GM23338 (cell line): ENCODE data around the gene ZBTB12. TPM values are rescaled to one million over a fixed set of nuclear protein-coding genes. Genes with fewer than 3 reads are reported as not detected.

ENCODE experiments used
- ATAC-seq: fragments of 200-7000 bp; cut with Tn5 transposase; 3 replicates; pipeline ENCODE4 v1.9.1; 2020
- DNase-seq: peaks from one replicate; pipeline ENCODE4 v3.0.0-alpha.2; 2015; ENCODE audit warnings: low spot score
- H2AFZ ChIP-seq: fragments of 200-600 bp; sonication (generic); 2 replicates; pipeline ENCODE4 v1.8.0; 2016; ENCODE audit warnings: antibody characterized with exemption, mild to moderate bottlenecking, moderate library complexity
- H3F3A ChIP-seq: fragments of 200-600 bp; sonication (generic); replicated peaks from 2 replicates; pipeline ENCODE4 v1.8.0; 2017; ENCODE audit warnings: antibody characterized with exemption, mixed run types, low read depth
- H3K27ac ChIP-seq: fragments of 200-600 bp; sonication (generic); 2 replicates; pipeline ENCODE4 v1.6.1; 2016; ENCODE audit warnings: low read depth
- H3K27me3 ChIP-seq: fragments of 200-600 bp; sonication (generic); 2 replicates; pipeline ENCODE4 v1.8.0; 2016; ENCODE audit warnings: mild to moderate bottlenecking, mixed run types, moderate library complexity; ENCODE audit not compliant: insufficient read depth
- H3K36me3 ChIP-seq: fragments of 200-600 bp; sonication (generic); 2 replicates; pipeline ENCODE4 v1.8.0; 2016; ENCODE audit warnings: mild to moderate bottlenecking; ENCODE audit not compliant: insufficient read depth
- H3K4me1 ChIP-seq: fragments of 200-600 bp; sonication (generic); 2 replicates; pipeline ENCODE4 v1.8.0; 2016; ENCODE audit warnings: mild to moderate bottlenecking, moderate library complexity; ENCODE audit not compliant: insufficient read depth
- H3K4me2 ChIP-seq: fragments of 200-600 bp; sonication (generic); 2 replicates; pipeline ENCODE4 v1.7.1; 2017; ENCODE audit warnings: mixed run types
- H3K4me3 ChIP-seq: fragments of 200-600 bp; sonication (generic); 2 replicates; pipeline ENCODE4 v1.6.1; 2016; ENCODE audit warnings: mixed run types
- H3K79me2 ChIP-seq: fragments of 200-600 bp; sonication (generic); replicated peaks from 2 replicates; pipeline ENCODE4 v1.8.0; 2017; ENCODE audit warnings: mild to moderate bottlenecking; ENCODE audit not compliant: insufficient read depth
- H3K9me2 ChIP-seq: fragments of 200-600 bp; sonication (generic); 2 replicates; pipeline ENCODE4 v1.8.0; 2017; ENCODE audit not compliant: insufficient read depth
- H4K20me1 ChIP-seq: fragments of 200-600 bp; sonication (generic); replicated peaks from 2 replicates; pipeline ENCODE4 v1.8.0; 2017; ENCODE audit warnings: mild to moderate bottlenecking; ENCODE audit not compliant: insufficient read depth
- H3K27ac Mint-ChIP-seq: 2 replicates; pipeline ENCODE4 v1.8.0; 2020; ENCODE audit warnings: inconsistent platforms, mild to moderate bottlenecking, moderate library complexity, mixed read lengths
- H3K27me3 Mint-ChIP-seq: 3 replicates; pipeline ENCODE4 v1.8.0; 2022; ENCODE audit warnings: low read depth, mild to moderate bottlenecking, moderate library complexity, mixed read lengths, inconsistent platforms; ENCODE audit not compliant: insufficient read depth, poor library complexity
- H3K36me3 Mint-ChIP-seq: 3 replicates; pipeline ENCODE4 v1.8.0; 2021; ENCODE audit warnings: low read depth, mild to moderate bottlenecking, inconsistent platforms, moderate library complexity, mixed read lengths
- H3K4me1 Mint-ChIP-seq: 3 replicates; pipeline ENCODE4 v1.8.0; 2020; ENCODE audit warnings: mild to moderate bottlenecking, inconsistent platforms, mixed read lengths
- H3K4me3 Mint-ChIP-seq: 3 replicates; pipeline ENCODE4 v1.8.0; 2021; ENCODE audit warnings: moderate library complexity, mild to moderate bottlenecking, inconsistent platforms, mixed read lengths
- H3K9me3 Mint-ChIP-seq: 3 replicates; pipeline ENCODE4 v1.8.0; 2020; ENCODE audit warnings: moderate library complexity, mild to moderate bottlenecking, inconsistent platforms, mixed read lengths
- EZH2 ChIP-seq: fragments of 200-600 bp; sonication (generic); IDR thresholded peaks from one replicate; pipeline ENCODE4 v1.8.0; 2017; ENCODE audit warnings: antibody characterized with exemption, mild to moderate bottlenecking, low read depth; ENCODE audit not compliant: unreplicated experiment
- POLR2AphosphoS5 ChIP-seq: IDR thresholded peaks from 2 replicates; pipeline ENCODE4 v1.6.1; 2016; ENCODE audit warnings: antibody characterized with exemption, low read depth
- STAT1 ChIP-seq: IDR thresholded peaks from one replicate; pipeline ENCODE4 v1.6.1; 2016; ENCODE audit warnings: antibody characterized with exemption; ENCODE audit not compliant: unreplicated experiment
- ZNF114 ChIP-seq: fragments of 250-450 bp; sonication (Bioruptor Pico); IDR thresholded peaks from 2 replicates; pipeline ENCODE4 v1.5.0; 2020; ENCODE audit warnings: mild to moderate bottlenecking, moderate library complexity
- ZNF331 ChIP-seq: fragments of 250-450 bp; sonication (Bioruptor Pico); IDR thresholded peaks from 2 replicates; pipeline ENCODE4 v1.5.0; 2020; ENCODE audit warnings: low read depth, mild to moderate bottlenecking, moderate library complexity
- polyA plus RNA-seq: library from polyadenylated mRNA; unstranded; fragments of >200 nt; fragmentation: Nextera tagmentation; extraction: Ambion mirVana; gene quantifications from 2 replicates; pipeline ENCODE4 v1.2.1, GENCODE V29; 2016
- total RNA-seq: library from RNA; depleted of rRNA; stranded (reverse); fragments of >200 nt; shearing (Covaris generic); gene quantifications from 2 replicates; pipeline ENCODE4 v1.2.3, GENCODE V29; 2014
- TF ChIP-seq, protein P1 (sequence below): fragments of 250-450 bp; sonication (Bioruptor Pico); IDR thresholded peaks from 2 replicates; pipeline ENCODE4 v1.5.0; 2020; ENCODE audit warnings: mild to moderate bottlenecking, moderate library complexity
- TF ChIP-seq, protein P2 (sequence below), 2 experiments: fragments of 200-600 bp in 1 of 2; sonication (generic) in 1 of 2; conservative IDR thresholded peaks; 2 replicates each; pipeline versions ENCODE4 v1.5.1 to v1.6.1; 2016 to 2017; ENCODE audit warnings: antibody characterized with exemption in 2 of 2, low read depth in 2 of 2, mild to moderate bottlenecking in 2 of 2, moderate library complexity in 1 of 2
- TF ChIP-seq, protein P3 (sequence below): IDR thresholded peaks from 2 replicates; pipeline ENCODE4 v1.6.1; 2016; ENCODE audit warnings: antibody characterized with exemption

ZBTB12 gene
- total and polyA plus RNA-seq, 2 experiments from 2014 or later, result 0.18 to 14.4 TPM

DNA sequence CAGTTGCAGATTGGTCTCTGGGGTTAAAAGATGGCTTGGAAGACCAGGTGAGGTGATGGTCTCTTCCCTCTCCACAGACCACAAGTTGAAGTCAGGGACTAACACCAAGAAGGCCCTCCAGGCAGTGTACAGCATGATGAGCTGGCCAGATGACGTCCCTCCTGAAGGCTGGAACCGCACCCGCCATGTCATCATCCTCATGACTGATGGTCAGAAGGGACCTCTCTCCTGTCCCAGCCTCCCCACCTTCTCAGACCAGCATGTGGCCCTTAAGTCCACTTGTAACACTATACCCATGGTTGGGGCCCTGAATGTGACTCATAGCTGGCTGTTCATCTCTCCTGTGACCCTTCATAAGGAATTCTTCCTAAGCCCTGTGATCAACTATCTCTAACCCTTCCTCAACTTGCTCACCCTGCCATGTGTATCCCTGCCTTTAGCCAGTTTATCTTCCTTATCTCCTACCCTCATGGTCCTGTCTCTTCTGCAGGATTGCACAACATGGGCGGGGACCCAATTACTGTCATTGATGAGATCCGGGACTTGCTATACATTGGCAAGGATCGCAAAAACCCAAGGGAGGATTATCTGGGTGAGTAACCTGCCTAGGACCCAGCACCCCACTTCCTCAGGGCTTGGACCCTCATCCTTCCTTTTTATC, 47.0 kb upstream of the ZBTB12 start:
- Mint-ChIP-seq H3K4me1 (no peaks in the 10 kb centered on the region; the same call in 1 of the 3 replicates), H3K4me3 (no peak overlapping the region), H3K9me3 (peaks cover 3% of the 10 kb centered on the region; the same call in 1 of the 3 replicates), H3K27ac (no peak overlapping the region), H3K36me3 (peaks cover 17% of the 10 kb centered on the region), H3K27me3 (peaks cover 19% of the 10 kb centered on the region)
- DNase-seq, result no peak
- Histone ChIP-seq H3K4me3 (no peak overlapping the region), H3K4me2 (no peak overlapping the region), H3K4me1 (no peaks in the 10 kb centered on the region), H3K79me2 (no peaks in the 10 kb centered on the region), H3K36me3 (peaks cover 6% of the 10 kb centered on the region; the same call in 1 of the 2 replicates), H2AFZ (no peak overlapping the region), H4K20me1 (no peaks in the 10 kb centered on the region; the same call in 1 of the 2 replicates), H3F3A (0 out of 2 replicates have a peak, but pooled peaks cover 6% of the 10 kb centered on the region), H3K9me2 (no peaks in the 10 kb centered on the region), H3K27ac (no peak overlapping the region), H3K27me3 (no peaks in the 10 kb centered on the region)
- TF ChIP-seq POLR2AphosphoS5, result no peak
- TF ChIP-seq STAT1, result no peak
- no peak for ATAC-seq

DNA sequence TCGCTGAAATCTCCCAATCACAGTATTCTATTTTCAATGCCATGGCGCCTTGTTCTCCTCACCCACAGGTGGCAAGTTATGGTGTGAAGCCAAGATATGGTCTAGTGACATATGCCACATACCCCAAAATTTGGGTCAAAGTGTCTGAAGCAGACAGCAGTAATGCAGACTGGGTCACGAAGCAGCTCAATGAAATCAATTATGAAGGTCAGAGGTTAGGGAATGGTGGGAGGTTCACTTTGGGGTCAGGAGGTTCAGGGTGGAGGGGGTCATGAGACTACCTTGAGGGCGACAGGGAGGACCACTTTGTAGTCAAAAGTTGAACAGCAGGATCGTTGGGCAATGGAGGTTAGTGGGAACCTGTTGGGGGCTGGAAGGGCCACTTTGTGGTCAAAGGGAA, 46.4 kb upstream of the ZBTB12 start:
- Histone ChIP-seq H3K4me2 (no peak overlapping the region), H3K4me1 (no peaks in the 10 kb centered on the region), H3F3A (0 out of 2 replicates have a peak, but pooled peaks cover 6% of the 10 kb centered on the region), H3K36me3 (peaks cover 6% of the 10 kb centered on the region; the same call in 1 of the 2 replicates), H2AFZ (no peak overlapping the region), H3K9me2 (no peaks in the 10 kb centered on the region), H4K20me1 (no peaks in the 10 kb centered on the region; the same call in 1 of the 2 replicates), H3K79me2 (no peaks in the 10 kb centered on the region), H3K27me3 (no peaks in the 10 kb centered on the region), H3K27ac (no peak overlapping the region), H3K4me3 (no peak overlapping the region)
- Mint-ChIP-seq H3K4me1 (no peaks in the 10 kb centered on the region; the same call in 1 of the 3 replicates), H3K9me3 (peaks cover 3% of the 10 kb centered on the region; the same call in 1 of the 3 replicates), H3K36me3 (peaks cover 11% of the 10 kb centered on the region), H3K27ac (no peak overlapping the region), H3K4me3 (no peak overlapping the region), H3K27me3 (peaks cover 19% of the 10 kb centered on the region)
- DNase-seq (no peak), ATAC-seq (no peak)
- TF ChIP-seq ZNF114 (CRISPR knock-in tag) (no peak), EZH2 (no peak), ZNF331 (CRISPR knock-in tag) (no peak), STAT1 (no peak), POLR2AphosphoS5 (no peak)
- TF ChIP-seq, protein P1, sequence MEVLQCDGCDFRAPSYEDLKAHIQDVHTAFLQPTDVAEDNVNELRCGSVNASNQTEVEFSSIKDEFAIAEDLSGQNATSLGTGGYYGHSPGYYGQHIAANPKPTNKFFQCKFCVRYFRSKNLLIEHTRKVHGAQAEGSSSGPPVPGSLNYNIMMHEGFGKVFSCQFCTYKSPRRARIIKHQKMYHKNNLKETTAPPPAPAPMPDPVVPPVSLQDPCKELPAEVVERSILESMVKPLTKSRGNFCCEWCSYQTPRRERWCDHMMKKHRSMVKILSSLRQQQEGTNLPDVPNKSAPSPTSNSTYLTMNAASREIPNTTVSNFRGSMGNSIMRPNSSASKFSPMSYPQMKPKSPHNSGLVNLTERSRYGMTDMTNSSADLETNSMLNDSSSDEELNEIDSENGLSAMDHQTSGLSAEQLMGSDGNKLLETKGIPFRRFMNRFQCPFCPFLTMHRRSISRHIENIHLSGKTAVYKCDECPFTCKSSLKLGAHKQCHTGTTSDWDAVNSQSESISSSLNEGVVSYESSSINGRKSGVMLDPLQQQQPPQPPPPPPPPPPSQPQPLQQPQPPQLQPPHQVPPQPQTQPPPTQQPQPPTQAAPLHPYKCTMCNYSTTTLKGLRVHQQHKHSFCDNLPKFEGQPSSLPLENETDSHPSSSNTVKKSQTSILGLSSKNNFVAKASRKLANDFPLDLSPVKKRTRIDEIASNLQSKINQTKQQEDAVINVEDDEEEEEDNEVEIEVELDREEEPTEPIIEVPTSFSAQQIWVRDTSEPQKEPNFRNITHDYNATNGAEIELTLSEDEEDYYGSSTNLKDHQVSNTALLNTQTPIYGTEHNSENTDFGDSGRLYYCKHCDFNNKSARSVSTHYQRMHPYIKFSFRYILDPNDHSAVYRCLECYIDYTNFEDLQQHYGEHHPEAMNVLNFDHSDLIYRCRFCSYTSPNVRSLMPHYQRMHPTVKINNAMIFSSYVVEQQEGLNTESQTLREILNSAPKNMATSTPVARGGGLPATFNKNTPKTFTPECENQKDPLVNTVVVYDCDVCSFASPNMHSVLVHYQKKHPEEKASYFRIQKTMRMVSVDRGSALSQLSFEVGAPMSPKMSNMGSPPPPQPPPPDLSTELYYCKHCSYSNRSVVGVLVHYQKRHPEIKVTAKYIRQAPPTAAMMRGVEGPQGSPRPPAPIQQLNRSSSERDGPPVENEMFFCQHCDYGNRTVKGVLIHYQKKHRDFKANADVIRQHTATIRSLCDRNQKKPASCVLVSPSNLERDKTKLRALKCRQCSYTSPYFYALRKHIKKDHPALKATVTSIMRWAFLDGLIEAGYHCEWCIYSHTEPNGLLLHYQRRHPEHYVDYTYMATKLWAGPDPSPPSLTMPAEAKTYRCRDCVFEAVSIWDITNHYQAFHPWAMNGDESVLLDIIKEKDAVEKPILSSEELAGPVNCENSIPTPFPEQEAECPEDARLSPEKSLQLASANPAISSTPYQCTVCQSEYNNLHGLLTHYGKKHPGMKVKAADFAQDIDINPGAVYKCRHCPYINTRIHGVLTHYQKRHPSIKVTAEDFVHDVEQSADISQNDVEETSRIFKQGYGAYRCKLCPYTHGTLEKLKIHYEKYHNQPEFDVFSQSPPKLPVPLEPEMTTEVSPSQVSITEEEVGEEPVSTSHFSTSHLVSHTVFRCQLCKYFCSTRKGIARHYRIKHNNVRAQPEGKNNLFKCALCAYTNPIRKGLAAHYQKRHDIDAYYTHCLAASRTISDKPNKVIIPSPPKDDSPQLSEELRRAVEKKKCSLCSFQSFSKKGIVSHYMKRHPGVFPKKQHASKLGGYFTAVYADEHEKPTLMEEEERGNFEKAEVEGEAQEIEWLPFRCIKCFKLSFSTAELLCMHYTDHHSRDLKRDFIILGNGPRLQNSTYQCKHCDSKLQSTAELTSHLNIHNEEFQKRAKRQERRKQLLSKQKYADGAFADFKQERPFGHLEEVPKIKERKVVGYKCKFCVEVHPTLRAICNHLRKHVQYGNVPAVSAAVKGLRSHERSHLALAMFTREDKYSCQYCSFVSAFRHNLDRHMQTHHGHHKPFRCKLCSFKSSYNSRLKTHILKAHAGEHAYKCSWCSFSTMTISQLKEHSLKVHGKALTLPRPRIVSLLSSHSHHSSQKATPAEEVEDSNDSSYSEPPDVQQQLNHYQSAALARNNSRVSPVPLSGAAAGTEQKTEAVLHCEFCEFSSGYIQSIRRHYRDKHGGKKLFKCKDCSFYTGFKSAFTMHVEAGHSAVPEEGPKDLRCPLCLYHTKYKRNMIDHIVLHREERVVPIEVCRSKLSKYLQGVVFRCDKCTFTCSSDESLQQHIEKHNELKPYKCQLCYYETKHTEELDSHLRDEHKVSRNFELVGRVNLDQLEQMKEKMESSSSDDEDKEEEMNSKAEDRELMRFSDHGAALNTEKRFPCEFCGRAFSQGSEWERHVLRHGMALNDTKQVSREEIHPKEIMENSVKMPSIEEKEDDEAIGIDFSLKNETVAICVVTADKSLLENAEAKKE (CRISPR knock-in tag), result no peak
- TF ChIP-seq, protein P2, sequence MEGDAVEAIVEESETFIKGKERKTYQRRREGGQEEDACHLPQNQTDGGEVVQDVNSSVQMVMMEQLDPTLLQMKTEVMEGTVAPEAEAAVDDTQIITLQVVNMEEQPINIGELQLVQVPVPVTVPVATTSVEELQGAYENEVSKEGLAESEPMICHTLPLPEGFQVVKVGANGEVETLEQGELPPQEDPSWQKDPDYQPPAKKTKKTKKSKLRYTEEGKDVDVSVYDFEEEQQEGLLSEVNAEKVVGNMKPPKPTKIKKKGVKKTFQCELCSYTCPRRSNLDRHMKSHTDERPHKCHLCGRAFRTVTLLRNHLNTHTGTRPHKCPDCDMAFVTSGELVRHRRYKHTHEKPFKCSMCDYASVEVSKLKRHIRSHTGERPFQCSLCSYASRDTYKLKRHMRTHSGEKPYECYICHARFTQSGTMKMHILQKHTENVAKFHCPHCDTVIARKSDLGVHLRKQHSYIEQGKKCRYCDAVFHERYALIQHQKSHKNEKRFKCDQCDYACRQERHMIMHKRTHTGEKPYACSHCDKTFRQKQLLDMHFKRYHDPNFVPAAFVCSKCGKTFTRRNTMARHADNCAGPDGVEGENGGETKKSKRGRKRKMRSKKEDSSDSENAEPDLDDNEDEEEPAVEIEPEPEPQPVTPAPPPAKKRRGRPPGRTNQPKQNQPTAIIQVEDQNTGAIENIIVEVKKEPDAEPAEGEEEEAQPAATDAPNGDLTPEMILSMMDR (conservative IDR thresholded peaks at IDR 0.05; ENCODE audit: low read depth in 2 of 2), result no peak
- TF ChIP-seq, protein P3, sequence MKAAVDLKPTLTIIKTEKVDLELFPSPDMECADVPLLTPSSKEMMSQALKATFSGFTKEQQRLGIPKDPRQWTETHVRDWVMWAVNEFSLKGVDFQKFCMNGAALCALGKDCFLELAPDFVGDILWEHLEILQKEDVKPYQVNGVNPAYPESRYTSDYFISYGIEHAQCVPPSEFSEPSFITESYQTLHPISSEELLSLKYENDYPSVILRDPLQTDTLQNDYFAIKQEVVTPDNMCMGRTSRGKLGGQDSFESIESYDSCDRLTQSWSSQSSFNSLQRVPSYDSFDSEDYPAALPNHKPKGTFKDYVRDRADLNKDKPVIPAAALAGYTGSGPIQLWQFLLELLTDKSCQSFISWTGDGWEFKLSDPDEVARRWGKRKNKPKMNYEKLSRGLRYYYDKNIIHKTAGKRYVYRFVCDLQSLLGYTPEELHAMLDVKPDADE, result no peak
